DND-41 (cell line): ENCODE results near the gene EXOC3L1.

Experiments used
- ATAC-seq: fragments of 200-7000 bp; cut with Tn5 transposase; 3 replicates; pipeline ENCODE4 v1.9.1; 2021; ENCODE audit warnings: low read depth; ENCODE audit not compliant: insufficient read depth
- DNase-seq: peaks from one replicate; pipeline ENCODE4 v3.0.0-alpha.2; 2020
- H2AFZ ChIP-seq: 2 replicates; pipeline ENCODE4 v1.6.0; 2012; ENCODE audit warnings: low read depth, low read length
- H3K27ac ChIP-seq: 2 replicates; pipeline ENCODE4 v1.5.1; 2012; ENCODE audit warnings: low read length, inconsistent platforms
- H3K27me3 ChIP-seq: fragments of 200-600 bp; sonication (generic); 2 replicates; pipeline ENCODE4 v1.6.0; 2012; ENCODE audit warnings: low read length, mild to moderate bottlenecking, inconsistent platforms; ENCODE audit not compliant: insufficient read depth, poor library complexity
- H3K36me3 ChIP-seq: 2 replicates; pipeline ENCODE4 v1.5.1; 2012; ENCODE audit warnings: low read length, inconsistent platforms; ENCODE audit not compliant: insufficient read depth
- H3K4me1 ChIP-seq: 2 replicates; pipeline ENCODE4 v1.5.1; 2012; ENCODE audit warnings: mild to moderate bottlenecking, low read length; ENCODE audit not compliant: insufficient read depth
- H3K4me2 ChIP-seq: 2 replicates; pipeline ENCODE4 v1.6.0; 2012; ENCODE audit warnings: mild to moderate bottlenecking, moderate library complexity, low read length, inconsistent platforms; ENCODE audit not compliant: insufficient read depth
- H3K4me3 ChIP-seq, 2 experiments: fragments of 200-600 bp in 1 of 2; shearing (Covaris generic) in 1 of 2; 2 replicates each; pipeline ENCODE4 v1.5.1; 2012 to 2016; ENCODE audit warnings: inconsistent platforms in 2 of 2, low read length in 2 of 2, mild to moderate bottlenecking in 2 of 2, low read depth in 1 of 2, moderate library complexity in 1 of 2
- H3K79me2 ChIP-seq: 2 replicates; pipeline ENCODE4 v1.6.0; 2012; ENCODE audit warnings: low read length, inconsistent platforms; ENCODE audit not compliant: insufficient read depth
- H3K9ac ChIP-seq: 2 replicates; pipeline ENCODE4 v1.6.0; 2012; ENCODE audit warnings: low read depth, mild to moderate bottlenecking, inconsistent platforms, low read length, moderate library complexity
- H3K9me3 ChIP-seq: 2 replicates; pipeline ENCODE4 v1.5.1; 2012; ENCODE audit warnings: low read length, moderate library complexity, mild to moderate bottlenecking, inconsistent platforms; ENCODE audit not compliant: insufficient read depth, severe bottlenecking
- H4K20me1 ChIP-seq: 2 replicates; pipeline ENCODE4 v1.6.0; 2012; ENCODE audit warnings: low read length; ENCODE audit not compliant: insufficient read depth
- EZH2 ChIP-seq: IDR thresholded peaks from 3 replicates; pipeline ENCODE4 v1.6.1; 2012; ENCODE audit warnings: borderline replicate concordance, low read depth, mild to moderate bottlenecking, moderate library complexity, low read length, inconsistent platforms; ENCODE audit not compliant: severe bottlenecking
- TF ChIP-seq, protein P1 (sequence below): IDR thresholded peaks from 2 replicates; pipeline ENCODE4 v1.5.1; 2012; ENCODE audit warnings: borderline replicate concordance, low read length, moderate library complexity, mild to moderate bottlenecking; ENCODE audit not compliant: poor library complexity, severe bottlenecking; ENCODE audit errors: extremely low read depth

EXOC3L1 gene

DNA sequence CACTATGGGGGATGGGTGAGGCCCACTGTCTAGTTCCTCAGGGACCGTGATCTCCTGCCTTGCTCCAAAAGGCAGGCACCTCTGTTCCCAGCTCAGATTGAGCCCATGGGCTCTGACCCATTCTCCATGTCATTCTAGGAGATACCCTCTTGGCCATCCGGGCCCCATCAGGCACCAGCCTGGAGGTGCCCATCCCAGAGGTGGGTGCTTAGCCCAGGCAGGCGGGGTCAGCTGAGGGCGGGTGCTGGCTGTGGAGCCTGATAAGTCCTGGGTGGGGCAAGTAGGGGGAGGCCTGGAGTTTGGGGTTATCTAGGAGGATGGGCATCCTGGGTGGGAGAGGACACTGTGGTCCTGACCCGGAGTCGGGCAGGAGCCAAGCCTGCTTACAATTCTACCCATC is 4.3 kb upstream of the EXOC3L1 start:
- H3K9ac ChIP-seq = 0 out of 2 replicates have a peak overlapping the region, but pooled peaks have one; percentile 85
- H3K27me3 ChIP-seq = no peaks in the 10 kb centered on the region
- no peak overlapping the region for H3K27ac ChIP-seq
- no peak overlapping the region for H2AFZ ChIP-seq
- no peak for TF ChIP-seq EZH2
- TF ChIP-seq, protein P1, sequence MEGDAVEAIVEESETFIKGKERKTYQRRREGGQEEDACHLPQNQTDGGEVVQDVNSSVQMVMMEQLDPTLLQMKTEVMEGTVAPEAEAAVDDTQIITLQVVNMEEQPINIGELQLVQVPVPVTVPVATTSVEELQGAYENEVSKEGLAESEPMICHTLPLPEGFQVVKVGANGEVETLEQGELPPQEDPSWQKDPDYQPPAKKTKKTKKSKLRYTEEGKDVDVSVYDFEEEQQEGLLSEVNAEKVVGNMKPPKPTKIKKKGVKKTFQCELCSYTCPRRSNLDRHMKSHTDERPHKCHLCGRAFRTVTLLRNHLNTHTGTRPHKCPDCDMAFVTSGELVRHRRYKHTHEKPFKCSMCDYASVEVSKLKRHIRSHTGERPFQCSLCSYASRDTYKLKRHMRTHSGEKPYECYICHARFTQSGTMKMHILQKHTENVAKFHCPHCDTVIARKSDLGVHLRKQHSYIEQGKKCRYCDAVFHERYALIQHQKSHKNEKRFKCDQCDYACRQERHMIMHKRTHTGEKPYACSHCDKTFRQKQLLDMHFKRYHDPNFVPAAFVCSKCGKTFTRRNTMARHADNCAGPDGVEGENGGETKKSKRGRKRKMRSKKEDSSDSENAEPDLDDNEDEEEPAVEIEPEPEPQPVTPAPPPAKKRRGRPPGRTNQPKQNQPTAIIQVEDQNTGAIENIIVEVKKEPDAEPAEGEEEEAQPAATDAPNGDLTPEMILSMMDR = no peak
- peaks cover 68% of the 10 kb centered on the region for H3K36me3 ChIP-seq
- H3K9me3 ChIP-seq = no peaks in the 10 kb centered on the region
- peaks cover 41% of the 10 kb centered on the region for H3K79me2 ChIP-seq
- no peak for DNase-seq
- peaks cover 37% of the 10 kb centered on the region for H3K4me1 ChIP-seq
- H3K4me2 ChIP-seq = peak overlapping the region; percentile 96
- H4K20me1 ChIP-seq = peaks cover 44% of the 10 kb centered on the region
- ATAC-seq = no peak
- peak overlapping the region in 1 of 2 experiments; percentile 94; a peak in 2 of 4 replicates for H3K4me3 ChIP-seq

DNA sequence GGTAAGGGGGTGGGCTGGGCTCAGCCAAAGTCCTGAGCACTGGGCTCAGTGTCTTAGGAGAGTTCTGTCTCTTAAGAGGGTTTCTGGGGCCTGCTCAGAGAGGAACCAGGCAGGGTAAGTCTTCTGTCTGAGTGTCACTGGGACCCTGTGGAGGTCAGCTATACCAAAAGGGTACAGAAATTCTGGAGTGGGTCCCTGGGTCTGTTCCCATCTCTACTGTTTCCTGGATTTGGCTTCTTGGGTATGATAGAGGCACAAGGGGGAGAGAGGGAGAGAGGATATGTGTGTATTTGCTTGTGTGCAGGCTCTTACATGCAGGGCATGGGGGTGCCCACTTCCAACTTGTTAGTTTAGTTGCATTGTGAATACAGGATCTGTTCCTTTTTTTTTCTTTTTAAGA is 3.6 kb upstream of the EXOC3L1 start:
- peak overlapping the region; percentile 85 for H3K9ac ChIP-seq
- peaks cover 62% of the 10 kb centered on the region for H3K36me3 ChIP-seq
- H3K4me1 ChIP-seq = peaks cover 37% of the 10 kb centered on the region
- H2AFZ ChIP-seq = no peak overlapping the region
- H3K79me2 ChIP-seq = peaks cover 41% of the 10 kb centered on the region
- peak overlapping the region; percentile 80 for H3K27ac ChIP-seq
- peaks cover 44% of the 10 kb centered on the region for H4K20me1 ChIP-seq
- no peaks in the 10 kb centered on the region for H3K27me3 ChIP-seq
- H3K4me3 ChIP-seq = peak overlapping the region; percentile 92 to 94; a peak in 3 of 4 replicates
- ATAC-seq (no peak), DNase-seq (no peak)
- H3K4me2 ChIP-seq = peak overlapping the region; percentile 96
- no peak for TF ChIP-seq EZH2
- TF ChIP-seq, protein P1 = no peak
- H3K9me3 ChIP-seq = no peaks in the 10 kb centered on the region

DNA sequence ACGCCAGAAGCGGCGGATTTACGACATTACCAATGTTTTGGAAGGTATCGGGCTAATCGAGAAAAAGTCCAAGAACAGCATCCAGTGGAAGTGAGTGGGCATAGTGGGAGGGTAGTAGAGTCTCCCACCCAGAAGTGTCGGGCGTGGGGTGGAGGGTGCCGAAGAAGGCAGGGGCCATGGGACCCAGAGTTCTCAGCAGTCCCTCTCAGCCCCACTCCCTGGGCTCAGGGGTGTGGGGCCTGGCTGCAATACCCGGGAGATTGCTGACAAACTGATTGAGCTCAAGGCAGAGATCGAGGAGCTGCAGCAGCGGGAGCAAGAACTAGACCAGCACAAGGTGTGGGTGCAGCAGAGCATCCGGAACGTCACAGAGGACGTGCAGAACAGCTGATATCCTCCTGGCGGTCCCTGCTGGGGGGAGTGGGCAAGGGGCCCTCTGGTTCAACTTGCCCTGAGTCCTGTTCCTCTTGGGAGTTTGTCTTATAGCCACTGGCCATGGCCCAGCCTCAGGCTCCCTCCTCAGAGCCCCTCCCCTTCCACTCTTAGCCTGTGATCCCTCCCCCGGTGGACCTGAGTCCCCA is 2.9 kb upstream of the EXOC3L1 start:
- Histone ChIP-seq H3K36me3 (peaks cover 55% of the 10 kb centered on the region), H3K79me2 (peaks cover 41% of the 10 kb centered on the region), H3K27ac (peak overlapping the region; percentile 80), H3K4me3 (peak overlapping the region; percentile 92 to 94), H3K4me1 (peaks cover 37% of the 10 kb centered on the region), H3K27me3 (no peaks in the 10 kb centered on the region), H3K4me2 (peak overlapping the region; percentile 96), H4K20me1 (peaks cover 41% of the 10 kb centered on the region), H2AFZ (no peak overlapping the region), H3K9me3 (no peaks in the 10 kb centered on the region), H3K9ac (peak overlapping the region; percentile 85)
- DNase-seq = peak; percentile 22
- ATAC-seq = no peak
- TF ChIP-seq, protein P1 = no peak
- no peak for TF ChIP-seq EZH2
